ENCODE measurements around the gene MRPL17. TPM values are rescaled to one million over a fixed set of nuclear protein-coding genes. Genes with fewer than 3 reads are reported as not detected.

MRPL17 gene
- total RNA-seq, 1 experiment from 2014 or later: 75.0 TPM

DNA sequence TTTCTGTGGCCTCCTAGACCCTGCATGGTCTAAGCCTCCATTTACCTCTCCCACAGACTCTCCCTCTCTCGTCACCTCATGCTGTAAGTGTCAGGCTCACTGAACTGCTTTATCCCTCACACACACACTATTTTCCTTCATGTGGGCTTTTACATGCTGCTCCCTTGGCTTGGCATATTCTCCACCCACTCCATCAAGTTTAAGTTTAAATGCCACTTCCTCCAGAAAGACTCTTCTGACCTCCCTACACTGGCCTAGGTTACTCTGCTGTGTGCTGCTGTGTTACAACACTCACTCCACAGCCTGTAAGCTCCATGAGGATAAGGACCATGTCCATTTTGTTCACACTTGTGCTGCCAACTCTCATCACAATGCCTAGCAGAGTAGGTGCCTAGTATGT is 30.0 kb downstream of the MRPL17 start:
- DNase-seq (ENCODE audit: low read depth, low spot score) (no peak), ATAC-seq (no peak)
- Histone ChIP-seq H3K9me2 (ENCODE audit: insufficient read depth) (no peaks in the 10 kb centered on the region), H3K4me3 (replicated peaks in 1 of 2; ENCODE audit: low read depth in 1 of 2, low read length in 2 of 2) (no peak overlapping the region), H3K4me2 (ENCODE audit: low read length) (no peak overlapping the region), H3K36me3 (ENCODE audit: control insufficient read depth in 1 of 2, insufficient read depth in 2 of 2, low read length in 2 of 2) (no peaks in the 10 kb centered on the region), H2AFZ (ENCODE audit: low read depth, low read length, poor library complexity, severe bottlenecking) (no peak overlapping the region), H3K27ac (ENCODE audit: low read depth, low read length) (no peak overlapping the region), H4K20me1 (ENCODE audit: insufficient read depth) (no peaks in the 10 kb centered on the region), H3K27me3 (ENCODE audit: insufficient read depth, low read length) (peaks cover 38% of the 10 kb centered on the region; the same call in 1 of the 2 replicates), H3K4me1 (ENCODE audit: control insufficient read depth in 1 of 2, insufficient read depth in 2 of 2, low read length in 2 of 2) (peaks cover 0 to 7% of the 10 kb centered on the region in 2 experiments; a peak in 2 of 4 replicates), H3K9me3 (ENCODE audit: control insufficient read depth in 1 of 2, insufficient read depth in 1 of 2, low read depth in 1 of 2, low read length in 2 of 2) (no peaks in the 10 kb centered on the region), H3K79me2 (ENCODE audit: insufficient read depth, low read length) (no peaks in the 10 kb centered on the region), H3K9ac (ENCODE audit: low read length) (no peak overlapping the region)
- ChIA-PET RAD21 (ENCODE audit: low non-redundant PET in 1 of 2, low total read pairs in 2 of 2, uncharacterized antibody in 2 of 2, unreplicated experiment in 2 of 2) (no interaction called here), CTCF (no interaction called here), POLR2A (no interaction called here)
- intact Hi-C loops (cut with micrococcal nuclease): no loop called here
- TF ChIP-seq FOSL1 (IDR thresholded peaks at IDR 0.05; ENCODE audit: low read depth) (no peak), JUND (IDR thresholded peaks at IDR 0.05) (no peak)
- TF ChIP-seq, protein P1, sequence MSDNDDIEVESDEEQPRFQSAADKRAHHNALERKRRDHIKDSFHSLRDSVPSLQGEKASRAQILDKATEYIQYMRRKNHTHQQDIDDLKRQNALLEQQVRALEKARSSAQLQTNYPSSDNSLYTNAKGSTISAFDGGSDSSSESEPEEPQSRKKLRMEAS (IDR thresholded peaks at IDR 0.05): no peak
- TF ChIP-seq, protein P2, sequence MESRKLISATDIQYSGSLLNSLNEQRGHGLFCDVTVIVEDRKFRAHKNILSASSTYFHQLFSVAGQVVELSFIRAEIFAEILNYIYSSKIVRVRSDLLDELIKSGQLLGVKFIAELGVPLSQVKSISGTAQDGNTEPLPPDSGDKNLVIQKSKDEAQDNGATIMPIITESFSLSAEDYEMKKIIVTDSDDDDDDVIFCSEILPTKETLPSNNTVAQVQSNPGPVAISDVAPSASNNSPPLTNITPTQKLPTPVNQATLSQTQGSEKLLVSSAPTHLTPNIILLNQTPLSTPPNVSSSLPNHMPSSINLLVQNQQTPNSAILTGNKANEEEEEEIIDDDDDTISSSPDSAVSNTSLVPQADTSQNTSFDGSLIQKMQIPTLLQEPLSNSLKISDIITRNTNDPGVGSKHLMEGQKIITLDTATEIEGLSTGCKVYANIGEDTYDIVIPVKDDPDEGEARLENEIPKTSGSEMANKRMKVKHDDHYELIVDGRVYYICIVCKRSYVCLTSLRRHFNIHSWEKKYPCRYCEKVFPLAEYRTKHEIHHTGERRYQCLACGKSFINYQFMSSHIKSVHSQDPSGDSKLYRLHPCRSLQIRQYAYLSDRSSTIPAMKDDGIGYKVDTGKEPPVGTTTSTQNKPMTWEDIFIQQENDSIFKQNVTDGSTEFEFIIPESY (IDR thresholded peaks at IDR 0.05; ENCODE audit: extremely low read depth, insufficient replicate concordance, low read length): no peak
- BruUV-seq (replicated peaks): no TSS peak

DNA sequence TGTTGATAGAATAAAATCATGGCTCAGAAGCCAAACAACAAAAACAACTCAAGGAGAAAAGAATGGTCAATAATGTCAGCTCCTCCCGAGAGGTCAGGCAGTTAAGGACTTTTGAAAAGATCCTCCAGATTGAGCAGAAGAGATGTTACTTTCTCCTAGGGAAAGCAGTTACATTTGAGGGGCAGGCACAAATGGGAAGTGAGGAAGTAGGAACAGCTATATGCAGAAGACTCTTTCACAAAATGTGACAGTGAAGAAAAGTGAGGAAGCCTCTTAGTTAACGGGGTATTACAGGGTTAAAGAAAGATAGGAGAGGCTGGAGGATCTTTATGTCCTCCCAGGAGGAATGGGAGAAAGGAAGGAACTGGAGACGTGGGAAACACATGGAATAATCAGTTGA is 31.0 kb downstream of the MRPL17 start:
- intact Hi-C loops (cut with micrococcal nuclease): no loop called here
- Histone ChIP-seq H4K20me1 (ENCODE audit: insufficient read depth) (no peaks in the 10 kb centered on the region), H3K27me3 (ENCODE audit: insufficient read depth, low read length) (peaks cover 38% of the 10 kb centered on the region; the same call in 1 of the 2 replicates), H3K4me1 (ENCODE audit: control insufficient read depth in 1 of 2, insufficient read depth in 2 of 2, low read length in 2 of 2) (peaks cover 0 to 7% of the 10 kb centered on the region in 2 experiments; a peak in 2 of 4 replicates), H2AFZ (ENCODE audit: low read depth, low read length, poor library complexity, severe bottlenecking) (no peak overlapping the region), H3K36me3 (ENCODE audit: control insufficient read depth in 1 of 2, insufficient read depth in 2 of 2, low read length in 2 of 2) (no peaks in the 10 kb centered on the region), H3K9ac (ENCODE audit: low read length) (no peak overlapping the region), H3K4me3 (replicated peaks in 1 of 2; ENCODE audit: low read depth in 1 of 2, low read length in 2 of 2) (no peak overlapping the region), H3K27ac (ENCODE audit: low read depth, low read length) (no peak overlapping the region), H3K9me3 (ENCODE audit: control insufficient read depth in 1 of 2, insufficient read depth in 1 of 2, low read depth in 1 of 2, low read length in 2 of 2) (no peaks in the 10 kb centered on the region), H3K9me2 (ENCODE audit: insufficient read depth) (no peaks in the 10 kb centered on the region), H3K79me2 (ENCODE audit: insufficient read depth, low read length) (no peaks in the 10 kb centered on the region), H3K4me2 (ENCODE audit: low read length) (no peak overlapping the region)
- DNase-seq (ENCODE audit: low read depth, low spot score) (no peak), ATAC-seq (no peak)
- RAD21 ChIA-PET (ENCODE audit: low non-redundant PET in 1 of 2, low total read pairs in 2 of 2, uncharacterized antibody in 2 of 2, unreplicated experiment in 2 of 2): no interaction called here
- TF ChIP-seq ELF1 (IDR thresholded peaks at IDR 0.05; ENCODE audit: borderline replicate concordance, low read depth) (no peak), YY1 (IDR thresholded peaks at IDR 0.05; ENCODE audit: extremely low read depth, insufficient replicate concordance, low read depth, low read length) (no peak), SP1 (IDR thresholded peaks at IDR 0.05; ENCODE audit: low read depth) (no peak), EZH2 (IDR thresholded peaks at IDR 0.05) (no peak)
- TF ChIP-seq, protein P3, sequence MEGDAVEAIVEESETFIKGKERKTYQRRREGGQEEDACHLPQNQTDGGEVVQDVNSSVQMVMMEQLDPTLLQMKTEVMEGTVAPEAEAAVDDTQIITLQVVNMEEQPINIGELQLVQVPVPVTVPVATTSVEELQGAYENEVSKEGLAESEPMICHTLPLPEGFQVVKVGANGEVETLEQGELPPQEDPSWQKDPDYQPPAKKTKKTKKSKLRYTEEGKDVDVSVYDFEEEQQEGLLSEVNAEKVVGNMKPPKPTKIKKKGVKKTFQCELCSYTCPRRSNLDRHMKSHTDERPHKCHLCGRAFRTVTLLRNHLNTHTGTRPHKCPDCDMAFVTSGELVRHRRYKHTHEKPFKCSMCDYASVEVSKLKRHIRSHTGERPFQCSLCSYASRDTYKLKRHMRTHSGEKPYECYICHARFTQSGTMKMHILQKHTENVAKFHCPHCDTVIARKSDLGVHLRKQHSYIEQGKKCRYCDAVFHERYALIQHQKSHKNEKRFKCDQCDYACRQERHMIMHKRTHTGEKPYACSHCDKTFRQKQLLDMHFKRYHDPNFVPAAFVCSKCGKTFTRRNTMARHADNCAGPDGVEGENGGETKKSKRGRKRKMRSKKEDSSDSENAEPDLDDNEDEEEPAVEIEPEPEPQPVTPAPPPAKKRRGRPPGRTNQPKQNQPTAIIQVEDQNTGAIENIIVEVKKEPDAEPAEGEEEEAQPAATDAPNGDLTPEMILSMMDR (IDR thresholded peaks at IDR 0.05 in 2 of 3, conservative IDR thresholded peaks at IDR 0.05 in 1 of 3; ENCODE audit: borderline replicate concordance in 1 of 3, insufficient read depth in 1 of 3, low read depth in 2 of 3, low read length in 2 of 3): no peak
- TF ChIP-seq, protein P4, sequence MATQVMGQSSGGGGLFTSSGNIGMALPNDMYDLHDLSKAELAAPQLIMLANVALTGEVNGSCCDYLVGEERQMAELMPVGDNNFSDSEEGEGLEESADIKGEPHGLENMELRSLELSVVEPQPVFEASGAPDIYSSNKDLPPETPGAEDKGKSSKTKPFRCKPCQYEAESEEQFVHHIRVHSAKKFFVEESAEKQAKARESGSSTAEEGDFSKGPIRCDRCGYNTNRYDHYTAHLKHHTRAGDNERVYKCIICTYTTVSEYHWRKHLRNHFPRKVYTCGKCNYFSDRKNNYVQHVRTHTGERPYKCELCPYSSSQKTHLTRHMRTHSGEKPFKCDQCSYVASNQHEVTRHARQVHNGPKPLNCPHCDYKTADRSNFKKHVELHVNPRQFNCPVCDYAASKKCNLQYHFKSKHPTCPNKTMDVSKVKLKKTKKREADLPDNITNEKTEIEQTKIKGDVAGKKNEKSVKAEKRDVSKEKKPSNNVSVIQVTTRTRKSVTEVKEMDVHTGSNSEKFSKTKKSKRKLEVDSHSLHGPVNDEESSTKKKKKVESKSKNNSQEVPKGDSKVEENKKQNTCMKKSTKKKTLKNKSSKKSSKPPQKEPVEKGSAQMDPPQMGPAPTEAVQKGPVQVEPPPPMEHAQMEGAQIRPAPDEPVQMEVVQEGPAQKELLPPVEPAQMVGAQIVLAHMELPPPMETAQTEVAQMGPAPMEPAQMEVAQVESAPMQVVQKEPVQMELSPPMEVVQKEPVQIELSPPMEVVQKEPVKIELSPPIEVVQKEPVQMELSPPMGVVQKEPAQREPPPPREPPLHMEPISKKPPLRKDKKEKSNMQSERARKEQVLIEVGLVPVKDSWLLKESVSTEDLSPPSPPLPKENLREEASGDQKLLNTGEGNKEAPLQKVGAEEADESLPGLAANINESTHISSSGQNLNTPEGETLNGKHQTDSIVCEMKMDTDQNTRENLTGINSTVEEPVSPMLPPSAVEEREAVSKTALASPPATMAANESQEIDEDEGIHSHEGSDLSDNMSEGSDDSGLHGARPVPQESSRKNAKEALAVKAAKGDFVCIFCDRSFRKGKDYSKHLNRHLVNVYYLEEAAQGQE (IDR thresholded peaks at IDR 0.05; ENCODE audit: low read depth): no peak
- POLR2A ChIA-PET: no interaction called here
- CTCF ChIA-PET: no interaction called here
- BruUV-seq (replicated peaks): no TSS peak
